GM23248 (cell line): ENCODE data around the gene SEBOX. TPM values are rescaled to one million over a fixed set of nuclear protein-coding genes. Genes with fewer than 3 reads are reported as not detected.
A peak's percentile ranks its signal among the peaks of the same experiment; 100 is the strongest.

ENCODE experiments used
- DNase-seq: peaks from one replicate; pipeline ENCODE4 v3.0.0-alpha.2; 2015
- H2AFZ ChIP-seq: fragments of 200-600 bp; sonication (generic); 2 replicates; pipeline ENCODE4 v1.6.1; 2016; ENCODE audit warnings: antibody characterized with exemption
- H3F3A ChIP-seq: fragments of 200-600 bp; sonication (generic); 2 replicates; pipeline ENCODE4 v1.6.1; 2016; ENCODE audit warnings: mild to moderate bottlenecking, antibody characterized with exemption, mixed run types; ENCODE audit not compliant: insufficient read depth
- H3K27ac ChIP-seq: fragments of 200-600 bp; sonication (generic); 2 replicates; pipeline ENCODE4 v1.5.1; 2016; ENCODE audit warnings: mild to moderate bottlenecking
- H3K27me3 ChIP-seq: fragments of 200-600 bp; sonication (generic); replicated peaks from 2 replicates; pipeline ENCODE4 v1.6.1; 2016; ENCODE audit warnings: mild to moderate bottlenecking; ENCODE audit not compliant: insufficient read depth
- H3K36me3 ChIP-seq: fragments of 200-600 bp; sonication (generic); 2 replicates; pipeline ENCODE4 v1.6.1; 2016; ENCODE audit warnings: low read depth, mild to moderate bottlenecking
- H3K4me1 ChIP-seq: fragments of 200-600 bp; sonication (generic); 2 replicates; pipeline ENCODE4 v1.6.1; 2016; ENCODE audit warnings: mild to moderate bottlenecking; ENCODE audit not compliant: insufficient read depth
- H3K4me2 ChIP-seq: fragments of 200-600 bp; sonication (generic); one replicate; pipeline ENCODE4 v1.6.1; 2016; ENCODE audit warnings: mild to moderate bottlenecking; ENCODE audit not compliant: unreplicated experiment
- H3K4me3 ChIP-seq: fragments of 200-600 bp; sonication (generic); 2 replicates; pipeline ENCODE4 v1.5.1; 2016; ENCODE audit warnings: mild to moderate bottlenecking
- H3K79me2 ChIP-seq: fragments of 200-600 bp; sonication (generic); 2 replicates; pipeline ENCODE4 v1.6.1; 2016; ENCODE audit warnings: mild to moderate bottlenecking; ENCODE audit not compliant: insufficient read depth
- H3K9ac ChIP-seq: fragments of 200-600 bp; sonication (generic); 2 replicates; pipeline ENCODE4 v1.6.1; 2016; ENCODE audit warnings: mild to moderate bottlenecking
- H3K9me2 ChIP-seq: fragments of 200-600 bp; sonication (generic); 2 replicates; pipeline ENCODE4 v1.6.1; 2016; ENCODE audit warnings: mixed run types, mild to moderate bottlenecking, moderate library complexity; ENCODE audit not compliant: insufficient read depth
- H3K9me3 ChIP-seq: fragments of 200-600 bp; sonication (generic); one replicate; pipeline ENCODE4 v1.6.1; 2017; ENCODE audit warnings: low read depth
- H4K20me1 ChIP-seq: fragments of 200-600 bp; sonication (generic); 2 replicates; pipeline ENCODE4 v1.6.0; 2016; ENCODE audit not compliant: insufficient read depth
- EZH2 ChIP-seq: fragments of 200-600 bp; sonication (generic); IDR thresholded peaks from 2 replicates; pipeline ENCODE4 v1.6.1; 2018; ENCODE audit warnings: antibody characterized with exemption, mild to moderate bottlenecking; ENCODE audit not compliant: insufficient read depth, poor library complexity, severe bottlenecking
- EZH2phosphoT487 ChIP-seq: fragments of 200-600 bp; sonication (generic); IDR thresholded peaks from 2 replicates; pipeline ENCODE4 v1.6.1; 2018; ENCODE audit warnings: antibody characterized with exemption, moderate library complexity, mild to moderate bottlenecking, low read depth; ENCODE audit not compliant: insufficient read depth
- WGBS, 2 experiments: methylation state at CpG; one replicate each; pipeline ENCODE4 v1.1.6; 2015 to 2017; ENCODE audit warnings: low lambda C conversion rate in 2 of 2, low coverage in 1 of 2; ENCODE audit errors: missing lambda C conversion rate in 2 of 2; 5-methylcytosine and 5-hydroxymethylcytosine counted together
- in situ Hi-C: fragments of 300-500 bp; cut with MboI; formaldehyde crosslinking; loops from 2 replicates; pipeline ENCODE4 v1.15.0; 2020
- polyA plus RNA-seq: library from polyadenylated mRNA; unstranded; fragments of >200 nt; fragmentation: Nextera tagmentation; extraction: Ambion mirVana; gene quantifications from 2 replicates; pipeline ENCODE4 v1.2.1, GENCODE V29; 2016
- total RNA-seq: library from RNA; depleted of rRNA; stranded (reverse); fragments of >200 nt; shearing (Covaris generic); gene quantifications from 2 replicates; pipeline ENCODE4 v1.2.3, GENCODE V29; 2014

The SEBOX gene
- total and polyA plus RNA-seq, 2 experiments from 2014 or later = not detected

DNA sequence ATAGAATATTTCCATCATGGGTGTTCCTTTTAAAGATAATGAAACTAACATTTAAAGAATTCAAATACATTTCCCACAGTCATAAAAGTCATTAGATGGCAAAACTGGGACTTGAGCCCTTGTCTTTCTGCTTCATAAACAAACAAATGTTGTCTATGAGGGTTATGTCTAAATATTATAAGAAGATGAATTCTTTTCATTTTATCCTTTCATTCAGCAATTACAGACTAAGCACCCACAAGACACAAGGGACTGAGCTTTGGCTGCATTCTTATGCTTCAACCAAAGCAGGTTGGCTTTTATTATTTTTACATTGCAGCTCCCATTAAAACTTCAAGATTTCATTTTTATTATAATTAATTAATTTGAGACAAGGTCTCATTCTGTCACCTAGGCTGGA, 21.4 kb upstream of the SEBOX start:
- H3K9me2 ChIP-seq = no peaks in the 10 kb centered on the region
- DNase-seq = no peak
- H3F3A ChIP-seq = no peaks in the 10 kb centered on the region
- H3K27me3 ChIP-seq = no peaks in the 10 kb centered on the region
- H3K36me3 ChIP-seq = peaks cover 8% of the 10 kb centered on the region; the same call in 1 of the 2 replicates
- H3K4me3 ChIP-seq = no peak overlapping the region
- H3K4me2 ChIP-seq = no peak overlapping the region
- H3K27ac ChIP-seq = no peak overlapping the region
- H3K79me2 ChIP-seq = no peaks in the 10 kb centered on the region
- H3K9me3 ChIP-seq = no peaks in the 10 kb centered on the region
- no peak overlapping the region for H3K9ac ChIP-seq
- in situ Hi-C loops = no loop called here
- no peaks in the 10 kb centered on the region for H3K4me1 ChIP-seq
- H2AFZ ChIP-seq = no peak overlapping the region
- TF ChIP-seq EZH2 (no peak), EZH2phosphoT487 (no peak)
- H4K20me1 ChIP-seq = no peaks in the 10 kb centered on the region

DNA sequence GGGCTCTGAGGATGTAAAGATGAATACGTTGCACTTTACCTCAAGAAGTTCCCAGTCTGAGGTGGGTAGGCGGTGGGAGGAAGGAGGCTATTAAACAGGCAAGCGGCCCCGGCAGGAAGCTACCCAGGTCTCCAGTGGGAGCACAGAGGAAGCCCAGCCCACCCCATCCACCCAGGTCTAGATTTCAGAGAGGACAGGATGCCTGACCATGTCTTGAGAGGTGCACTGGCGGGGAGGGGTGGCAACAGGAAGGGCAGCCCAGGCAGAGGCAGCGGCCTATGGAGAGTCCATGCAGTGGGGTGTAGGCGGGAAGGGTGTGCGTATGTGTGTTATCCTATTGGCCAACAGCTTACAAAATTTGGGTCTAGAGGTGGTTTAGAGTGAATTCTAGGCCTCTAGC, 20.4 kb upstream of the SEBOX start:
- Histone ChIP-seq H3K27me3 (no peaks in the 10 kb centered on the region), H3K4me3 (no peak overlapping the region), H3K4me1 (peaks cover 1% of the 10 kb centered on the region; the same call in 1 of the 2 replicates), H3K9me2 (no peaks in the 10 kb centered on the region), H2AFZ (no peak overlapping the region), H3K9me3 (no peaks in the 10 kb centered on the region), H3K79me2 (no peaks in the 10 kb centered on the region), H3K4me2 (no peak overlapping the region), H3K9ac (no peak overlapping the region), H3F3A (no peaks in the 10 kb centered on the region), H3K27ac (no peak overlapping the region), H3K36me3 (0 out of 2 replicates have a peak, but pooled peaks cover 8% of the 10 kb centered on the region), H4K20me1 (no peaks in the 10 kb centered on the region)
- in situ Hi-C loops = no loop called here
- WGBS, 2 experiments = 98% methylated on average over 8 of the region's 8 CpGs
- TF ChIP-seq EZH2 (no peak), EZH2phosphoT487 (no peak)
- no peak for DNase-seq

DNA sequence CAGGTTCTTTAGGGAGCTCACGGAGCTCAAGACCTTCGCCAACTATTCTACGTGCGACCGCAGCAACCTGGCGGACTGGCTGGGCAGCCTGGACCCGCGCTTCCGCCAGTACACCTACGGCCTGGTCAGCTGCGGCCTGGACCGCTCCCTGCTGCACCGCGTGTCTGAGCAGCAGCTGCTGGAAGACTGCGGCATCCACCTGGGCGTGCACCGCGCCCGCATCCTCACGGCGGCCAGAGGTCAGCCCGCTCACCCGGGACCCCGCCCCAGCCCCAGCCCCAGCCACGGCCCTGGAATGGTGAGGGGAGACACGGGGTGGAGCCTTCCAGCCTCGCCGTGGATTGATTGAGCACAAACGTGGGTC, 20.0 kb upstream of the SEBOX start:
- Histone ChIP-seq H3K4me1 (peaks cover 5% of the 10 kb centered on the region), H3K36me3 (0 out of 2 replicates have a peak, but pooled peaks cover 8% of the 10 kb centered on the region), H3K9me3 (no peaks in the 10 kb centered on the region), H3K4me3 (no peak overlapping the region; the same call in 1 of the 2 replicates), H2AFZ (no peak overlapping the region), H3F3A (no peaks in the 10 kb centered on the region), H3K79me2 (no peaks in the 10 kb centered on the region), H3K27me3 (no peaks in the 10 kb centered on the region), H3K9me2 (no peaks in the 10 kb centered on the region), H3K27ac (no peak overlapping the region), H3K4me2 (no peak overlapping the region), H4K20me1 (no peaks in the 10 kb centered on the region), H3K9ac (no peak overlapping the region)
- WGBS, 2 experiments = 55 to 56% methylated on average over 16 to 29 of the region's 29 CpGs
- no peak for TF ChIP-seq EZH2phosphoT487
- TF ChIP-seq EZH2 = no peak
- in situ Hi-C loops = no loop called here
- no peak for DNase-seq

DNA sequence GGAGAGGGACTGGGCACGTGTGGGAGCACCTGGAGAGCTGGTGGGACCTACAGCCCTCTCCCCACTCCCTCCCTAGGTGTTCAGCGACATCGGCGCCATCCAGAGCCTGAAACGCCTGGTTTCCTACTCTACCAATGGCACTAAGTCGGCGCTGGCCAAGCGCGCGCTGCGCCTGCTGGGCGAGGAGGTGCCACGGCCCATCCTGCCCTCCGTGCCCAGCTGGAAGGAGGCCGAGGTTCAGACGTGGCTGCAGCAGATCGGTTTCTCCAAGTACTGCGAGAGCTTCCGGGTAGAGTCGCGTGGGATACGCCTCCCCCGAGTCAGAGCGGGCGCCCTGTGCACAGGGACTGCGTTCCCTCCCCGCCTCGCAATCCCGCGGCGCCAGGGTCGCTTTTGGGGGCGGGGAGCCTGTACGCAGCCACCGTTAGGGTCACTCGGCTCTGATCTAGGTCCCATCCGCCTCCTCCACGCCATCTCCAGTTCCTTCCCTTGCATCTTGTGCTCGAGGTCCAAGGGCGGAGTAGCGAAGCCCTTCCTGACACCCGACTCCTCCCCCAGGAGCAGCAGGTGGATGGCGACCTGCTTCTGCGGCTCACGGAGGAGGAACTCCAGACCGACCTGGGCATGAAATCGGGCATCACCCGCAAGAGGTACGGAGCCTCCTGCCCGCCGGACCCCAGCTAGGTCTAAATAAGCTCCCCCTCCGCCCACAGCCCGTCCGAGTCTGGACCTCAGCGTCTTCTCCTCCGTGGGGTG, 19.5 kb upstream of the SEBOX start:
- Histone ChIP-seq H4K20me1 (no peaks in the 10 kb centered on the region), H2AFZ (peak overlapping the region; percentile 76), H3K9me2 (no peaks in the 10 kb centered on the region), H3K9ac (peak overlapping the region; percentile 71), H3F3A (no peaks in the 10 kb centered on the region), H3K36me3 (0 out of 2 replicates have a peak, but pooled peaks cover 8% of the 10 kb centered on the region), H3K4me2 (peak overlapping the region; percentile 76), H3K79me2 (no peaks in the 10 kb centered on the region), H3K9me3 (no peaks in the 10 kb centered on the region), H3K27ac (no peak overlapping the region), H3K4me3 (peak overlapping the region; percentile 62), H3K4me1 (peaks cover 6% of the 10 kb centered on the region), H3K27me3 (no peaks in the 10 kb centered on the region)
- TF ChIP-seq EZH2phosphoT487 = no peak
- TF ChIP-seq EZH2 = no peak
- 20 to 21% methylated on average over 54 to 56 of the region's 56 CpGs for WGBS, 2 experiments
- peak; percentile 67 for DNase-seq
- in situ Hi-C loops = no loop called here
